ENCODE data around the gene FAM20B. TPM values are rescaled to one million over a fixed set of nuclear protein-coding genes. Genes with fewer than 3 reads are reported as not detected.

FAM20B gene
- total RNA-seq, 1 experiment from 2014 or later, result 35.4 TPM

DNA sequence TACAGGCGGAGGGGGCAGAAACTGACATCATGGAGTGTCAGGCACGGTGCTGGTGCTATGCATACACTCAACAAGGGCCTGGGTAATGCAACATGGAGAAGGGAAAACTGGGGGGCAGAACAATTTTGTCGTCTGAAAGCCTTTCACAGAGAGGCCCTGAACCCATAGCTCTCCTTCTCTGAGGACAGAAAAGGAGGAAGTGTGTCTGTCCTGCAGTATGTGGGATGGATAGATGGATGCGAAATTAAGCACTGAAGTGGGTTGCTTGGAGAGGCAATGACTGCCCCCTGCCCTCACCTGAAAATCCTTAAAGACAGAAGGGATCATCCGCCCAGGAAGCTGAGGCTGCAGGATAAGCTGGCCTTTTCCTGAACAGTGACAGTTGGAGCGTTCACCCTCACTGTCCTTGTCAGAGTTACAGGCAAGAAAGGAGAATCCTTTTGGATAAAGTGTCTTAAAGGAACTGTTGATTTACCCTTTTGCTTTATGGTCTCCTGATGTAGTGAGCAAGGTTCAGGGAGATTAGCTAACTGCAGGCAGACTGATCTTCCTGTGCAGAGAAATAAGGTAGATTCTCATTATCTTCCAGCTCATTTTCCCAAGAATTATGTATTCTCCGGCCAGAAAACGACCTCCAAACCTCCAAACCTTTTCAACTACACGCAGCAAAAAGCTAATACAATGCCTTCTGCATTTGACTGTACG lies 1.6 kb upstream of the FAM20B start:
- no peak overlapping the region for H3K4ac ChIP-seq (ENCODE audit: low read depth, low read length)
- H3K27me3 Mint-ChIP-seq (ENCODE audit: low read depth), result peaks cover 4% of the 10 kb centered on the region
- no peak overlapping the region for H2BK120ac ChIP-seq (ENCODE audit: low read depth, low read length, poor library complexity, severe bottlenecking)
- no peak overlapping the region for H4K8ac ChIP-seq (replicated peaks; ENCODE audit: insufficient read length, low read depth, low read length)
- peaks cover 11% of the 10 kb centered on the region for H3K23me2 ChIP-seq (ENCODE audit: insufficient read length, low read depth, low read length, poor library complexity, severe bottlenecking)
- TF ChIP-seq, protein P1, sequence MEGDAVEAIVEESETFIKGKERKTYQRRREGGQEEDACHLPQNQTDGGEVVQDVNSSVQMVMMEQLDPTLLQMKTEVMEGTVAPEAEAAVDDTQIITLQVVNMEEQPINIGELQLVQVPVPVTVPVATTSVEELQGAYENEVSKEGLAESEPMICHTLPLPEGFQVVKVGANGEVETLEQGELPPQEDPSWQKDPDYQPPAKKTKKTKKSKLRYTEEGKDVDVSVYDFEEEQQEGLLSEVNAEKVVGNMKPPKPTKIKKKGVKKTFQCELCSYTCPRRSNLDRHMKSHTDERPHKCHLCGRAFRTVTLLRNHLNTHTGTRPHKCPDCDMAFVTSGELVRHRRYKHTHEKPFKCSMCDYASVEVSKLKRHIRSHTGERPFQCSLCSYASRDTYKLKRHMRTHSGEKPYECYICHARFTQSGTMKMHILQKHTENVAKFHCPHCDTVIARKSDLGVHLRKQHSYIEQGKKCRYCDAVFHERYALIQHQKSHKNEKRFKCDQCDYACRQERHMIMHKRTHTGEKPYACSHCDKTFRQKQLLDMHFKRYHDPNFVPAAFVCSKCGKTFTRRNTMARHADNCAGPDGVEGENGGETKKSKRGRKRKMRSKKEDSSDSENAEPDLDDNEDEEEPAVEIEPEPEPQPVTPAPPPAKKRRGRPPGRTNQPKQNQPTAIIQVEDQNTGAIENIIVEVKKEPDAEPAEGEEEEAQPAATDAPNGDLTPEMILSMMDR (conservative IDR thresholded peaks at IDR 0.05), result no peak
- peaks cover 5% of the 10 kb centered on the region; the same call in 1 of the 2 replicates for H3K79me2 ChIP-seq (ENCODE audit: insufficient read depth, low read length)
- no peak overlapping the region for H3K4me2 ChIP-seq (ENCODE audit: insufficient read depth, insufficient read length, low read length)
- no peak overlapping the region for H2BK12ac ChIP-seq (ENCODE audit: insufficient read length, low read depth, low read length)
- WGBS (ENCODE audit: extremely low coverage, insufficient read length, low lambda C conversion rate), result no CpG with 5 or more reads among the region's 10 CpGs
- H2AFZ ChIP-seq (ENCODE audit: low read length), result no peak overlapping the region
- H3K27me3 ChIP-seq (ENCODE audit: insufficient read depth, low read length), result no peaks in the 10 kb centered on the region
- H3K36me3 Mint-ChIP-seq (ENCODE audit: insufficient read depth in 1 of 3, low read depth in 3 of 3), result no peaks in the 10 kb centered on the region; a peak in 1 of 7 replicates
- no peak overlapping the region for H3K9ac ChIP-seq (ENCODE audit: extremely low read depth, insufficient read length, low read length)
- H3K9me3 ChIP-seq (ENCODE audit: control insufficient read depth, low read depth, low read length), result no peaks in the 10 kb centered on the region
- H2BK5ac ChIP-seq (ENCODE audit: insufficient read length, low read length), result no peak overlapping the region
- H2AK5ac ChIP-seq (ENCODE audit: insufficient read length, low read length), result no peak overlapping the region
- no peak overlapping the region for H3K27ac Mint-ChIP-seq
- no peak for DNase-seq
- H3K4me1 Mint-ChIP-seq, result peaks cover 29 to 32% of the 10 kb centered on the region in 2 experiments
- H3K79me1 ChIP-seq (ENCODE audit: insufficient read depth, low read depth, low read length, poor library complexity, severe bottlenecking), result no peaks in the 10 kb centered on the region
- H3K14ac ChIP-seq (ENCODE audit: insufficient read depth, low read length), result no peak overlapping the region
- H4K20me1 ChIP-seq (ENCODE audit: control insufficient read depth, insufficient read depth, insufficient read length), result no peaks in the 10 kb centered on the region
- H3T11ph ChIP-seq (ENCODE audit: low read length), result no peak overlapping the region
- no peak overlapping the region for H2BK15ac ChIP-seq (ENCODE audit: low read depth, low read length)
- peaks cover 6% of the 10 kb centered on the region; the same call in 1 of the 2 replicates for H3K4me1 ChIP-seq (ENCODE audit: insufficient read depth, low read length)
- H4K91ac ChIP-seq (ENCODE audit: insufficient read length, low read depth, low read length), result no peak overlapping the region
- no peak overlapping the region for H2BK20ac ChIP-seq (ENCODE audit: low read depth, low read length, poor library complexity, severe bottlenecking)
- no peak overlapping the region for H3K4me3 Mint-ChIP-seq
- H3K9me3 Mint-ChIP-seq, result no peaks in the 10 kb centered on the region
- H4K5ac ChIP-seq (ENCODE audit: insufficient read length, low read depth, low read length), result no peak overlapping the region
- H3K23ac ChIP-seq (ENCODE audit: insufficient read length, low read depth, low read length), result no peak overlapping the region
- no peak overlapping the region for H3K27ac ChIP-seq (ENCODE audit: insufficient read length, low read depth, low read length)
- H3K18ac ChIP-seq (ENCODE audit: insufficient read length, low read depth, low read length), result no peak overlapping the region
- no peak overlapping the region for H3K56ac ChIP-seq (ENCODE audit: insufficient read length, low read depth, low read length)

Data from H9 (cell line).